HL-60/S4 treated with retinoic acid at 250 ng/mL for 4 days and 3 days (cell line): Measurements from ENCODE around the gene PLEKHO2.

ENCODE experiments used
- in situ Hi-C: fragments of 300-500 bp; cut with MboI; formaldehyde crosslinking; loops from 2 replicates; pipeline ENCODE4 v1.7.0; 2022; ENCODE audit warnings: low sequenced_read_pairs

Gene PLEKHO2

GRCh38 chr15:64911311-64912186, 69.8 kb downstream of the PLEKHO2 start, which contains the start of gene ANKDD1A:
Gene ANKDD1A, plus strand, starts transcription at chr15:64911902. Its CDS starts 29 bp downstream, at chr15:64911931.
- in situ Hi-C loops, result no loop called here

- in situ Hi-C loops, result no loop called here
Measured at GRCh38 chr15:64912379-64913325, 70.9 kb downstream of the PLEKHO2 start.

- in situ Hi-C loops, result no loop called here
Measured at GRCh38 chr15:64915518-64916227, 74.0 kb downstream of the PLEKHO2 start.

GRCh38 chr15:64916365-64916764, 74.7 kb downstream of the PLEKHO2 start:
- in situ Hi-C loops, result no loop called here

- in situ Hi-C loops, result no loop called here
Measured at GRCh38 chr15:64917211-64917610, 75.5 kb downstream of the PLEKHO2 start.
